H1 (cell line): ENCODE results near the gene ZFP37. TPM values are rescaled to one million over a fixed set of nuclear protein-coding genes. Genes with fewer than 3 reads are reported as not detected.

Source experiments
- BACH1 ChIP-seq: IDR thresholded peaks from 2 replicates; pipeline ENCODE4 v1.6.1; 2012; ENCODE audit warnings: low read length, improper control_type of control experiment
- CBX8 ChIP-seq: fragments of 300-800, 300-1000 bp; sonication (generic); IDR thresholded peaks from 2 replicates; pipeline ENCODE4 v1.7.1; 2016; ENCODE audit warnings: low read depth, low read length, borderline replicate concordance
- CHD7 ChIP-seq: fragments of 300-600 bp; sonication (generic); IDR thresholded peaks from 2 replicates; pipeline ENCODE4 v1.7.1; 2012; ENCODE audit warnings: low read length, moderate library complexity, mild to moderate bottlenecking, inconsistent platforms; ENCODE audit not compliant: insufficient replicate concordance
- EGR1 ChIP-seq: IDR thresholded peaks from 2 replicates; pipeline ENCODE4 v1.6.1; 2011; ENCODE audit warnings: low read depth, low read length, borderline replicate concordance
- FOSL1 ChIP-seq: IDR thresholded peaks from 2 replicates; pipeline ENCODE4 v1.6.1; 2011; ENCODE audit warnings: mild to moderate bottlenecking, low read depth, low read length, moderate library complexity; ENCODE audit not compliant: insufficient read depth
- HDAC6 ChIP-seq: IDR thresholded peaks from one replicate; pipeline ENCODE4 v1.7.1; 2012; ENCODE audit warnings: low read depth, mild to moderate bottlenecking, inconsistent platforms, low read length, moderate library complexity
- POLR2AphosphoS5 ChIP-seq: IDR thresholded peaks from 2 replicates; pipeline ENCODE4 v1.6.1; 2011; ENCODE audit warnings: low read depth, low read length
- POU5F1 ChIP-seq: IDR thresholded peaks from 2 replicates; pipeline ENCODE4 v1.6.1; 2011; ENCODE audit warnings: low read depth, mild to moderate bottlenecking, low read length, moderate library complexity
- SIN3A ChIP-seq, 2 experiments: IDR thresholded peaks in 1 of 2; conservative IDR thresholded peaks in 1 of 2; 2 replicates each; pipeline ENCODE4 v1.6.1; 2011 to 2012; ENCODE audit warnings: low read length in 2 of 2, improper control_type of control experiment in 1 of 2, low read depth in 1 of 2, mild to moderate bottlenecking in 1 of 2
- SIRT6 ChIP-seq: IDR thresholded peaks from one replicate; pipeline ENCODE4 v1.7.1; 2012; ENCODE audit warnings: low read length, inconsistent platforms
- SP2 ChIP-seq: IDR thresholded peaks from 2 replicates; pipeline ENCODE4 v1.6.1; 2012; ENCODE audit warnings: mild to moderate bottlenecking, low read length, inconsistent platforms
- TBP ChIP-seq: IDR thresholded peaks from 2 replicates; pipeline ENCODE4 v1.6.1; 2011; ENCODE audit warnings: low read depth, low read length, improper control_type of control experiment
- TEAD4 ChIP-seq: IDR thresholded peaks from 2 replicates; pipeline ENCODE4 v1.6.1; 2012; ENCODE audit warnings: low read depth, low read length, inconsistent platforms, mixed read lengths
- polyA plus RNA-seq, 7 experiments: library from polyadenylated mRNA; depleted of rRNA in 3 of 7; stranded (reverse) in 5 of 7; unstranded in 2 of 7; fragments of >200 nt in 5 of 7; fragments of 200-250 nt in 2 of 7; gene quantifications; 1 replicate in 5 of 7; 2 replicates in 1 of 7; 4 replicates in 1 of 7; pipeline versions ENCODE4 v1.2.1 to v1.2.3, GENCODE V29; 2011 to 2013; ENCODE audit warnings: missing spikeins in 2 of 7, mixed read lengths in 2 of 7
- total RNA-seq: library from RNA; stranded (reverse); fragmentation: NEBNext Ultra II Directional; extraction: Animal tissue kit (Norgen Biotek cat#: 25700); gene quantifications from 2 replicates; pipeline ENCODE4 v1.2.1, GENCODE V29; 2021

ZFP37 gene
- total and polyA plus RNA-seq, 2 of the 8 experiments (the other 6 are each of a cell fraction or from before 2014, with no cell fraction given): 0.38 to 5.1 TPM

GRCh38 chr9:113011911-113012381 is 44.6 kb downstream of the ZFP37 start, which contains the start of gene ZNF883 (continued):
- no peak for TF ChIP-seq SP2
- no peak for TF ChIP-seq FOSL1
- TF ChIP-seq CHD7: no peak
- TF ChIP-seq SIN3A (conservative IDR thresholded peaks at IDR 0.05 in 1 of 2, IDR thresholded peaks at IDR 0.05 in 1 of 2; ENCODE audit: low read depth in 1 of 2, low read length in 2 of 2): no peak
- TF ChIP-seq TBP: no peak
- no peak for TF ChIP-seq EGR1
- no peak for TF ChIP-seq TEAD4
- no peak for TF ChIP-seq POU5F1
- TF ChIP-seq SIRT6: no peak
- no peak for TF ChIP-seq POLR2AphosphoS5
- TF ChIP-seq BACH1: no peak
- TF ChIP-seq CBX8: no peak
- no peak for TF ChIP-seq HDAC6
